ENCODE results near the gene REPIN1. TPM values are rescaled to one million over a fixed set of nuclear protein-coding genes. Genes with fewer than 3 reads are reported as not detected.

REPIN1 gene
- total and polyA plus RNA-seq, 2 donors from 2014 or later = 53.7 to 95.8 TPM

GRCh38 chr7:150336746-150337145 lies 31.9 kb upstream of the REPIN1 start:
- no peaks in the 10 kb centered on the region for H3K27me3 ChIP-seq (ENCODE audit: control insufficient read depth, insufficient read depth, low read length)
- FAIRE-seq (no peak), DNase-seq (no peak)
- TF ChIP-seq, protein P1, sequence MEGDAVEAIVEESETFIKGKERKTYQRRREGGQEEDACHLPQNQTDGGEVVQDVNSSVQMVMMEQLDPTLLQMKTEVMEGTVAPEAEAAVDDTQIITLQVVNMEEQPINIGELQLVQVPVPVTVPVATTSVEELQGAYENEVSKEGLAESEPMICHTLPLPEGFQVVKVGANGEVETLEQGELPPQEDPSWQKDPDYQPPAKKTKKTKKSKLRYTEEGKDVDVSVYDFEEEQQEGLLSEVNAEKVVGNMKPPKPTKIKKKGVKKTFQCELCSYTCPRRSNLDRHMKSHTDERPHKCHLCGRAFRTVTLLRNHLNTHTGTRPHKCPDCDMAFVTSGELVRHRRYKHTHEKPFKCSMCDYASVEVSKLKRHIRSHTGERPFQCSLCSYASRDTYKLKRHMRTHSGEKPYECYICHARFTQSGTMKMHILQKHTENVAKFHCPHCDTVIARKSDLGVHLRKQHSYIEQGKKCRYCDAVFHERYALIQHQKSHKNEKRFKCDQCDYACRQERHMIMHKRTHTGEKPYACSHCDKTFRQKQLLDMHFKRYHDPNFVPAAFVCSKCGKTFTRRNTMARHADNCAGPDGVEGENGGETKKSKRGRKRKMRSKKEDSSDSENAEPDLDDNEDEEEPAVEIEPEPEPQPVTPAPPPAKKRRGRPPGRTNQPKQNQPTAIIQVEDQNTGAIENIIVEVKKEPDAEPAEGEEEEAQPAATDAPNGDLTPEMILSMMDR (IDR thresholded peaks at IDR 0.05; ENCODE audit: borderline replicate concordance, extremely low read depth, insufficient read depth) = no peak
- peaks cover 0 to 2% (median 0%) of the 10 kb centered on the region in 3 donors for H3K36me3 ChIP-seq (ENCODE audit: control insufficient read depth in 2 of 3, insufficient read depth in 3 of 3, low read length in 3 of 3)
- H3K27ac ChIP-seq (ENCODE audit: low read depth in 2 of 2, low read length in 2 of 2) = no peak overlapping the region
- H3K9me3 ChIP-seq (ENCODE audit: control insufficient read depth in 2 of 3, insufficient read depth in 1 of 3, low read length in 3 of 3) = no peaks in the 10 kb centered on the region
- no peak overlapping the region for H3K9ac ChIP-seq (ENCODE audit: low read length in 3 of 3)
- intact Hi-C loops (cut with DNase I) = no loop called here
- H3K4me1 ChIP-seq (ENCODE audit: control insufficient read depth in 2 of 3, insufficient read depth in 2 of 3, low read depth in 1 of 3, low read length in 3 of 3) = peaks cover 0 to 30% (median 4%) of the 10 kb centered on the region in 3 donors
- H3K4me3 ChIP-seq (ENCODE audit: low read length in 3 of 3) = no peak overlapping the region

DNA sequence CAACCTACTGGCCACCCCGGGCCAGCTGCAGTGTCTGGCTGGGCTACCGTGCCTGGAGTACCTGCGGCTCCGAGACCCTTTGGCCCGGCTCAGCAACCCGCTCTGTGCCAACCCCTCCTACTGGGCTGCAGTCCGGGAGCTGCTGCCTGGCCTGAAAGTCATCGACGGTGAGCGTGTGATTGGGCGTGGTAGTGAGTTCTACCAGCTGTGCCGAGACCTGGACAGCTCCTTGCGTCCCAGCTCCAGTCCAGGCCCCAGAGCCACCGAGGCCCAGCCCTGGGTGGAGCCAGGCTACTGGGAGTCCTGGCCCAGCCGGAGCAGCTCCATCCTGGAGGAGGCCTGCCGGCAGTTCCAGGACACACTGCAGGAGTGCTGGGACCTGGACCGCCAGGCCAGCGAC lies 31.4 kb upstream of the REPIN1 start:
- Histone ChIP-seq H3K27ac (ENCODE audit: low read depth in 2 of 2, low read length in 2 of 2) (no peak overlapping the region), H3K27me3 (ENCODE audit: control insufficient read depth, insufficient read depth, low read length) (no peaks in the 10 kb centered on the region), H3K4me1 (ENCODE audit: control insufficient read depth in 2 of 3, insufficient read depth in 2 of 3, low read depth in 1 of 3, low read length in 3 of 3) (peaks cover 0 to 34% (median 4%) of the 10 kb centered on the region in 3 donors), H3K4me3 (ENCODE audit: low read length in 3 of 3) (no peak overlapping the region), H3K9ac (ENCODE audit: low read length in 3 of 3) (no peak overlapping the region), H3K9me3 (ENCODE audit: control insufficient read depth in 2 of 3, insufficient read depth in 1 of 3, low read length in 3 of 3) (no peaks in the 10 kb centered on the region), H3K36me3 (ENCODE audit: control insufficient read depth in 2 of 3, insufficient read depth in 3 of 3, low read length in 3 of 3) (peaks cover 0 to 2% (median 0%) of the 10 kb centered on the region in 3 donors)
- TF ChIP-seq, protein P1 (IDR thresholded peaks at IDR 0.05; ENCODE audit: borderline replicate concordance, extremely low read depth, insufficient read depth) = no peak
- DNase-seq (no peak), FAIRE-seq (no peak)
- intact Hi-C loops (cut with DNase I) = no loop called here

DNA sequence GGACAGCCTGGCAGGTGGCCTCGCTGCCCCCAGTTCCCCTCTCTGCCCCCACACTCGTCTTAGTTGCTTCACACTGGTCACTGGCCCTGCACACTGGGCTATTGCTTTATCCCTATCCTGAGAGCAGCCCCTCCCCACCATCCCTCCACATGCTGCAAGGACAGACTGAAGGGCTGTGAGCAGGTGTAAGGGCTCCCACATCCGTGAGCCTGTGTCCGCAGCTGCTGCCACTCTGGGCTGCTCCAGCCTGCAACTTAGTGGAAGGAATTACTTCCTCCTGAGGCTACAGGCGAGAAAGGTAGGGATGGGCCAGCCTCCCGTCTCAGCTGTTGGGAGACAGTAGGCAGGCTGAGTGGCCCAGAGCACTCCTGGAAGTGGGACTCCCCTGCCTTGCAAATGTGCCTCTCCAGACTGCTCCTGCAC lies 31.0 kb upstream of the REPIN1 start:
- TF ChIP-seq, protein P1 (IDR thresholded peaks at IDR 0.05; ENCODE audit: borderline replicate concordance, extremely low read depth, insufficient read depth) = no peak
- H3K36me3 ChIP-seq (ENCODE audit: control insufficient read depth in 2 of 3, insufficient read depth in 3 of 3, low read length in 3 of 3) = peaks cover 0 to 2% (median 0%) of the 10 kb centered on the region in 3 donors
- H3K4me3 ChIP-seq (ENCODE audit: low read length in 3 of 3) = no peak overlapping the region
- H3K27me3 ChIP-seq (ENCODE audit: control insufficient read depth, insufficient read depth, low read length) = no peaks in the 10 kb centered on the region
- no peak for DNase-seq
- H3K9ac ChIP-seq (ENCODE audit: low read length in 3 of 3) = no peak overlapping the region
- no peaks in the 10 kb centered on the region for H3K9me3 ChIP-seq (ENCODE audit: control insufficient read depth in 2 of 3, insufficient read depth in 1 of 3, low read length in 3 of 3)
- FAIRE-seq = no peak
- intact Hi-C loops (cut with DNase I) = no loop called here
- no peak overlapping the region for H3K27ac ChIP-seq (ENCODE audit: low read depth in 2 of 2, low read length in 2 of 2)
- H3K4me1 ChIP-seq (ENCODE audit: control insufficient read depth in 2 of 3, insufficient read depth in 2 of 3, low read depth in 1 of 3, low read length in 3 of 3) = peaks cover 0 to 37% (median 4%) of the 10 kb centered on the region in 3 donors
